ENCODE results near the gene CST1.
"Not testable (repeated sequence)": the region's sequence is repeated elsewhere in the genome, so short reads cannot be mapped to it uniquely, and the experiment has no call there.

GRCh38 chr20:23735391-23735790 is 15.3 kb downstream of the CST1 start:
- TF ChIP-seq EZH2phosphoT487 (IDR thresholded peaks at IDR 0.05; ENCODE audit: low read depth, severe bottlenecking, unreplicated experiment); CTCF (IDR thresholded peaks at IDR 0.05; ENCODE audit: poor library complexity): not testable (repeated sequence)

Data from hepatocyte (in vitro differentiated cells).